GM10266 (cell line): Measurements from ENCODE around the gene ALDH3A1.
A peak's percentile ranks its signal among the peaks of the same experiment; 100 is the strongest.

Source experiments
- DNase-seq: peaks from one replicate; pipeline ENCODE4 v3.0.0; 2012; ENCODE audit errors: extremely low spot score
- CTCF ChIP-seq: IDR thresholded peaks from 2 replicates; pipeline ENCODE4 v1.5.1; 2012; ENCODE audit warnings: mild to moderate bottlenecking, low read depth; ENCODE audit not compliant: control insufficient read depth, insufficient read depth; ENCODE audit errors: missing control alignments

ALDH3A1 gene

GRCh38 chr17:19752216-19753050, 4.3 kb upstream of the ALDH3A1 start:
- TF ChIP-seq CTCF: no peak
- no peak for DNase-seq

GRCh38 chr17:19750835-19751234, 2.7 kb upstream of the ALDH3A1 start:
- DNase-seq: no peak
- no peak for TF ChIP-seq CTCF

- TF ChIP-seq CTCF: no peak
- DNase-seq: no peak
Measured at GRCh38 chr17:19750020-19750572, 2.0 kb upstream of the ALDH3A1 start.

- no peak for TF ChIP-seq CTCF
- no peak for DNase-seq
Measured at GRCh38 chr17:19748807-19749193, 702 bp upstream of the ALDH3A1 start.

GRCh38 chr17:19747159-19747719, 859 bp downstream of the ALDH3A1 start:
- no peak for DNase-seq
- no peak for TF ChIP-seq CTCF

- no peak for TF ChIP-seq CTCF
- no peak for DNase-seq
Measured at GRCh38 chr17:19746517-19746916, 1.6 kb downstream of the ALDH3A1 start.

GRCh38 chr17:19744922-19745757, 3.0 kb downstream of the ALDH3A1 start:
- peak; percentile 90 for DNase-seq

More at GRCh38 chr17:19744922-19745757, 3.0 kb downstream of the ALDH3A1 start:
- TF ChIP-seq CTCF: peak; percentile 96
